HEK293T (cell line): ENCODE results near the gene ZNF503.

Source experiments
- CTCF ChIA-PET: fragments of 350-600 bp; formaldehyde crosslinking; extraction: SDS; loops from one replicate; lab custom pipeline; 2021; ENCODE audit warnings: antibody characterized with exemption, inconsistent platforms; lab: Yijun Ruan, JAX
- POLR2A ChIA-PET: fragments of 350-600 bp; formaldehyde crosslinking; extraction: SDS; loops from one replicate; lab custom pipeline; 2020; ENCODE audit warnings: antibody characterized with exemption, inconsistent platforms; lab: Yijun Ruan, JAX
- DNase-seq: peaks from one replicate; pipeline ENCODE4 v3.0.0; 2012; ENCODE audit warnings: mixed read lengths; ENCODE audit errors: extremely low spot score
- ARNT ChIP-seq: fragments of 450-650 bp; IDR thresholded peaks from 2 replicates; pipeline ENCODE4 v1.6.1; 2017; ENCODE audit warnings: mild to moderate bottlenecking
- BHLHE40 ChIP-seq: fragments of 450-650 bp; IDR thresholded peaks from 2 replicates; pipeline ENCODE4 v1.6.1; 2016; ENCODE audit warnings: mild to moderate bottlenecking, moderate library complexity, borderline replicate concordance
- CTBP1 ChIP-seq: fragments of 450-650 bp; IDR thresholded peaks from 2 replicates; pipeline ENCODE4 v1.6.1; 2016; ENCODE audit warnings: borderline replicate concordance
- ELF4 ChIP-seq: fragments of 450-650 bp; IDR thresholded peaks from 2 replicates; pipeline ENCODE4 v1.6.1; 2017; ENCODE audit warnings: antibody characterized with exemption
- FOXA1 ChIP-seq: fragments of 450-650 bp; IDR thresholded peaks from 2 replicates; pipeline ENCODE4 v1.6.1; 2016; ENCODE audit warnings: mild to moderate bottlenecking
- FOXK2 ChIP-seq: fragments of 450-650 bp; IDR thresholded peaks from 2 replicates; pipeline ENCODE4 v1.6.1; 2016; ENCODE audit warnings: mild to moderate bottlenecking
- FOXM1 ChIP-seq: fragments of 450-650 bp; IDR thresholded peaks from 2 replicates; pipeline ENCODE4 v1.6.1; 2017; ENCODE audit warnings: mild to moderate bottlenecking, borderline replicate concordance
- HDGF ChIP-seq: fragments of 450-650 bp; IDR thresholded peaks from 2 replicates; pipeline ENCODE4 v1.6.1; 2017; ENCODE audit warnings: antibody characterized with exemption, borderline replicate concordance
- L3MBTL2 ChIP-seq: fragments of 450-650 bp; conservative IDR thresholded peaks from 2 replicates; pipeline ENCODE4 v1.6.1; 2016; ENCODE audit warnings: mild to moderate bottlenecking
- LEF1 ChIP-seq: fragments of 450-650 bp; IDR thresholded peaks from 2 replicates; pipeline ENCODE4 v1.6.1; 2017; ENCODE audit warnings: mild to moderate bottlenecking, borderline replicate concordance
- NFRKB ChIP-seq: fragments of 450-650 bp; IDR thresholded peaks from 2 replicates; pipeline ENCODE4 v1.6.1; 2016; ENCODE audit warnings: mild to moderate bottlenecking, moderate library complexity
- PKNOX1 ChIP-seq: fragments of 450-650 bp; IDR thresholded peaks from 2 replicates; pipeline ENCODE4 v1.6.1; 2016
- SP1 ChIP-seq: fragments of 450-650 bp; IDR thresholded peaks from 2 replicates; pipeline ENCODE4 v1.6.1; 2017
- SUZ12 ChIP-seq: fragments of 450-650 bp; IDR thresholded peaks from 2 replicates; pipeline ENCODE4 v1.6.1; 2016; ENCODE audit warnings: mild to moderate bottlenecking
- TARDBP ChIP-seq: fragments of 450-650 bp; IDR thresholded peaks from 2 replicates; pipeline ENCODE4 v1.6.1; 2016
- ZNF384 ChIP-seq: fragments of 450-650 bp; IDR thresholded peaks from 2 replicates; pipeline ENCODE4 v1.6.1; 2016

ZNF503 gene

GRCh38 chr10:75401569-75402485, at the start of gene ZNF503:
ZNF503 (minus strand) TSS chr10:75401764; CDS start chr10:75401419, 345 bp downstream.
- TF ChIP-seq TARDBP = no peak
- TF ChIP-seq ARNT = peak; percentile 82
- TF ChIP-seq PKNOX1 = peak; percentile 84
- peak; percentile 35; the same call in 1 of the 2 replicates for TF ChIP-seq CTBP1
- no peak for TF ChIP-seq HDGF
- TF ChIP-seq FOXM1 = peak; percentile 56; the same call in 1 of the 2 replicates
- no peak; the same call in 1 of the 2 replicates for TF ChIP-seq ELF4
- TF ChIP-seq L3MBTL2 = peak; percentile 48; the same call in 1 of the 2 replicates
- peak; percentile 81; the same call in 1 of the 2 replicates for TF ChIP-seq LEF1
- ChIA-PET POLR2A (interaction anchor here (0.6 to 12.0 kb wide), 78 partner anchors 8 to 1494 kb away, joined by 3 to 178 read pairs (median 4); partner anchors contain the start of genes COMTD1, LRMDA and VDAC2), CTCF (interaction anchor here (0.7 to 1.4 kb wide), 4 partner anchors 27 to 902 kb away, joined by 3 to 4 read pairs (median 4); no protein-coding TSS in a partner anchor)
- DNase-seq = peak; percentile 79

DNA sequence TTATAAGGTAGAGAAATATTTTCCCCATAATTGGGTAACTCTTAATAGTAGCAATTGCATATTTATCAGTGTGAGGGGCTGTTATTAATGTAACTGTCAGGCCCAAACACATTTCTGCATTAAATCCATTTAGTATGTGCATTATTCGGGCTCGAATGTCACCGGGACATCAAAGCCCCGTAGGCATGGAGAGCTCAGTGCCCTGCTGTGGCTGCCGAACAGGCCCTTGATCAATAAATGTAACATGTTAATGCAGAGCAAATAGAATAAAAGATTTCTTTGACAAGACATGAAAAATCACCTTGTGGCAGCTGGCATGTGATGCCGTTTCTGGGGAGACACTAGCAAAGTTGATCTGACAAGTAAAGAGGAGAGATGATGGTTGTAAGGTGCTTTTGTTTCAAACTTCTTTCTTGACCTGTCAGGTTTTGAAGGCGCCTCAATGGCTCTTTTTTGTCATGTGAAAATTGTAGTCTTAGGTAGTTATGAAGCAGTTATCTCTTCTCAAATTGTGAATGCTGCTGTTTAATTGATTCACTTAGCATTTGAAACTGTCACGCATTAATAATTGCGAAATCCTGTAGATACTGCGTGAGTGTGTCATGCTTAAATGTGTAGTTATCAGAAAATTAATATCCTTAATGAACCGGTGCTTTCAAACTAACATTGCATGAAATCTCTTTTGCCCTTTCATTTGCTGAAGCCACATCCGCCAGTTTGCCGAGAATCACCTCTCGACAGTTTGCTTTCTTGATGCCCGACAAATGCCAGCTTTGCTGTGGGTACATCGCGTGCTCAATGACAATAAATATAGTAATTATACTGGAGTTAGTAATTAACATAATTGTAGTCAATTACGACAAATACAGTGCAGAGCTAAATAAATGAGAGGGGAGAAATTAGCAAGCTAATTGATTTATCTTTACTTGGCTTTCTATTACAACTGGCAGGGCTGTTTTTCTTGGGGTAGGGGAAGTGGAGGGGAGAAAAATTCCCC, 49.4 kb upstream of the ZNF503 start:
- no peak for DNase-seq
- TF ChIP-seq SP1 (no peak), SUZ12 (no peak), FOXA1 (no peak), ARNT (no peak), CTBP1 (no peak), LEF1 (no peak), BHLHE40 (no peak), ELF4 (no peak), TARDBP (no peak), NFRKB (no peak), ZNF384 (no peak), FOXM1 (no peak), FOXK2 (no peak), PKNOX1 (no peak), HDGF (no peak), L3MBTL2 (no peak)
- ChIA-PET CTCF (interaction anchor here (0.6 to 0.7 kb wide), 3 partner anchors 143 to 1874 kb away, joined by 4 to 7 read pairs (median 5); no protein-coding TSS in a partner anchor), POLR2A (interaction anchor here (1.2 kb wide), 2 partner anchors 17 to 53 kb away, joined by 3 read pairs; no protein-coding TSS in a partner anchor)

DNA sequence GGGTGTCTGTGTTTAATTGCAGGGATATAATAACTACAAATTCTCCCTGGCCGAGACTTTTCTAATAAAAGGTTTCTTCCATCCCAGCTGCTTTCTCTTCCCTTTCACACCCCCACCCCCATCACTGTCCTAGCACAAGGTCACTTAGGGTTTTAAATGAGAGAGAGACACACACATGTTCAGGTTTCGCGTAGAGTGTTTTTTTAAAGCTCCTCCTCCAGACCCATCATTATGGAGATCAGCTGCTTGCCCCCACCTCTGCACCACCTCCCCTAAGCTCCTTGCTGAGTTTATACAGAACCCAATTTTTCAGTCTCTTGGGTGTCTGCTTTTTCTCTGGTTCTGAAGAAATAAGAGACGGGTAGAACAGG, 48.5 kb upstream of the ZNF503 start:
- DNase-seq = no peak
- ChIA-PET POLR2A (interaction anchor here (1.2 to 1.7 kb wide), 3 partner anchors 41 to 52 kb away, joined by 3 to 5 read pairs (median 5); partner anchors contain the start of gene ZNF503), CTCF (interaction anchor here (0.6 kb wide), 2 partner anchors 144 to 1875 kb away, joined by 5 to 7 read pairs; no protein-coding TSS in a partner anchor)
- TF ChIP-seq BHLHE40 = no peak
- no peak for TF ChIP-seq CTBP1
- TF ChIP-seq FOXK2 = no peak
- no peak for TF ChIP-seq HDGF
- no peak for TF ChIP-seq LEF1
- no peak for TF ChIP-seq FOXM1
- TF ChIP-seq TARDBP = no peak
- TF ChIP-seq SUZ12 = no peak
- no peak for TF ChIP-seq SP1
- TF ChIP-seq NFRKB = no peak
- no peak for TF ChIP-seq FOXA1

DNA sequence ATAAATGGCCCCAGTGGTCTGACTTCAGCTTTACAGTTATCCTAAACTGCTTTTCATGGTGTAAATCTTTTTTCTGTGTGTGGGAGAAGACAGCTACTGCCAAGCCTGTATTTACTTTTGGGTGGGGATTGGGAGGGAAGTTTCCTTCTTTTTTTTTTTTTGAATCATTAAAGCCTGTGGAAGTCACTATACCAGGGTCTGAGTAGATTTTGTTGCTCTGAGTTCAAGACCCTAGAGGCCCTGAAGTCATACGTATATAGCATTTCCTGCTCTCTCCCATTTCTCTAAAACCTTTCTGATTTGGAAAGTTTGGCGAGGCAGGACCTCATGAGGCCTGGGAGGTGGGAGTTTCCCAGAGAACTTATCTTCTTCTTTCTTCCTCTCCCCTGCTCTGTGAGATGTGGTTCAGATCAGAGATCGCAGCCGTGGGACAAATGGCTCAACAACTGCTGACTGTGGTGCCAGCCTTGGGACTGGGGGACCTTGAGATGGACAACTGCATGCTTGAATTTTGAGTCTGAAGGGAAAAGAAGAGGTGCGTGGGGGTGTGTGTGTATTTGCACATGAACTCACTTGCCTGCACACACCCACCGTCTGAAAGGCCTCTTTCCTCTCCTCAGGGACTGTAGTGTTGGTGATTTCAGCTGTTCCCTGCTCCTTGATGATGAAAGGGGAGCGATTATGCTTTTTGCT, 48.0 kb upstream of the ZNF503 start:
- ChIA-PET CTCF (interaction anchor here (1.0 kb wide), 1 partner anchor 14 kb away, joined by 5 read pairs; no protein-coding TSS in a partner anchor), POLR2A (interaction anchor here (0.9 to 1.7 kb wide), 4 partner anchors 40 to 61 kb away, joined by 3 to 5 read pairs (median 4); partner anchors contain the start of gene ZNF503)
- TF ChIP-seq ELF4 (no peak), FOXK2 (no peak), LEF1 (no peak), TARDBP (no peak), FOXA1 (no peak), PKNOX1 (no peak), L3MBTL2 (no peak), ARNT (no peak), SP1 (no peak), NFRKB (no peak), FOXM1 (no peak), HDGF (no peak), ZNF384 (no peak), CTBP1 (no peak), SUZ12 (no peak), BHLHE40 (no peak)
- no peak for DNase-seq
